Activated effector memory CD4-positive, alpha-beta T cell treated with Interleukin-2 at 50 U/mL for 16 hours (primary cell): Measurements from ENCODE around the gene ARHGEF16.

Experiments
- DNase-seq: peaks from one replicate; pipeline ENCODE4 v3.0.0-alpha.2; 2020

Gene ARHGEF16

DNA sequence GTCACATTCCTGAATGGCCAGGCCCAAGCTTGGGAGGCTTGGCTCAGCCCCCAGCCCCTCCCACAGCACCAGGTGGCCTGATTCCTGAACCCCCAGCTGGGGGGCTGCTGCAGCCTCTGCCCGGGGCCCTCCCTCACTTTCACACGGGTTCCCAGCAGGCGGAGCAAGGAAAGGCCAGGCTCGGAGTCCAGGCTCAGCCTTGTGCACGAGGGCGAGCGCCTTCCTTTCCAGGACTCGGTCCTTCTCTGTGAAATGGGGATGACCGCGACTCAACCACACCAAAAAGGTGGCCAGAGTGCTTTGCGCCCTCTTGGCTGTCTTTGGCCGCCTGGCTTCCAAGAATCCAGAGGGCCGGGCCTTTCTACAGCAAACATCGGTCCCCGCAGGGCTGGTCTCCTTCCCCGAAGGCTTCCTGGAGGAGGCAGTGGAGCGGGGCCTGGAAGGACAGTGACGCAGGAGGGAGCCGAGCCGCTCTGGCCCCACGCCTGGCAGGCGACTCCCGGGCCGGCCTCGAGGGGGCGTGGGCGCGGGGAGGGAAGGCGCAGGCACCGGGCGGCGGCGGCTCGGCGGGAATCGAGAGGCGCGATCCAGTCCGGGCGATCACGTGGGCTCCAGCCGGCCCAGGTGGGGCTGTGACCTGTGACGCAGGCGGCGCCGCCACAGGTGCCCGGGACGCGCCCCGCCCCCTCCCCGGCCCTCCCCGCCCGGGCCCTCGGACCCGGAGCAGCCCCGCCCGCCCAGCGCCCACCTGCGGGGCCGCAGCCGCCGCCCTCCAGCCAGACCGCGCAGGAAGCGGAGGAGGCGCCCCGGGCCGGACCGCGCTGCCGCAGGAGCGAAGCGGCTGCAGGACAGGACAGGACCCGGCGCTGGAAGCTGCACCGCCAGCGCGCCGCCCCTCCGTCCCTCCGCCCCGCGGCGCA is at the start of gene ARHGEF16:
Gene ARHGEF16 (plus strand): TSS at position 775 of the 920 bp plus-strand sequence. CDS start 8,420 bp downstream, outside the sequence.
- DNase-seq: peak; percentile 14

DNA sequence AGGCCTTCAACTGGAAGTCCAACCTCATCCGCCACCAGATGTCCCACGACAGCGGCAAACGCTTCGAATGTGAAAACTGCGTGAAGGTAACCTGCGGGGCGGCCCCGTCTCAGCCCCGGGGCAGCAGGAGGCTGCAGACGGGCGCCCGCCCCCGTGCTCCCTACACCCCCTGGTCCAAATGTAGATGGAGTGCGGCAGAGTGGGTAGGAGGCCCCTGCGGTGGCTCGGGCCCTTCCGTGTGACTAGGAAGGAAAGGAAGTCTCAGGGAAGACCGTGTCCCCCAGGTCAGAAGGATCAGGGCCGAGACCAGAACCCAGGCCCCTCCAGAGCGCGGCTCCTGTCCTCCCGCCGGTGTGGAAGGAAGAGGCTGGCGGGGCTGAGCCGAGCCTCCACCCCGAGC is 49.7 kb upstream of the ARHGEF16 start:
- DNase-seq: no peak

DNA sequence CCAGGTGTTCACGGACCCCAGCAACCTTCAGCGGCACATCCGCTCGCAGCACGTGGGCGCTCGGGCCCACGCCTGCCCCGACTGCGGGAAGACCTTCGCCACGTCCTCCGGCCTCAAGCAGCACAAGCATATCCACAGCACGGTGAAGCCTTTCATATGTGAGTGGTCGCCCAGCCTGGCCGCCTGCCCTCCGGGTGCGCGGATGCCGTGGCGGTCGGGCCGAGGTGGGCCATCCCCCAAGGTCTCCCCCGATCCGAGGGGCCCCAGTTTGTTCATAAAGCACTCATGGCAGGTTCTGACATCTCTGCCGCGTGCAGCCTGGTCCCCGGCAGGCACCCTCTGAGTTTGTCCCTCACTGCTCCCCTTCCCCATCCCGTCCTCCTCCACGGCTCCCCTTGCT is 49.0 kb upstream of the ARHGEF16 start:
- DNase-seq: no peak

DNA sequence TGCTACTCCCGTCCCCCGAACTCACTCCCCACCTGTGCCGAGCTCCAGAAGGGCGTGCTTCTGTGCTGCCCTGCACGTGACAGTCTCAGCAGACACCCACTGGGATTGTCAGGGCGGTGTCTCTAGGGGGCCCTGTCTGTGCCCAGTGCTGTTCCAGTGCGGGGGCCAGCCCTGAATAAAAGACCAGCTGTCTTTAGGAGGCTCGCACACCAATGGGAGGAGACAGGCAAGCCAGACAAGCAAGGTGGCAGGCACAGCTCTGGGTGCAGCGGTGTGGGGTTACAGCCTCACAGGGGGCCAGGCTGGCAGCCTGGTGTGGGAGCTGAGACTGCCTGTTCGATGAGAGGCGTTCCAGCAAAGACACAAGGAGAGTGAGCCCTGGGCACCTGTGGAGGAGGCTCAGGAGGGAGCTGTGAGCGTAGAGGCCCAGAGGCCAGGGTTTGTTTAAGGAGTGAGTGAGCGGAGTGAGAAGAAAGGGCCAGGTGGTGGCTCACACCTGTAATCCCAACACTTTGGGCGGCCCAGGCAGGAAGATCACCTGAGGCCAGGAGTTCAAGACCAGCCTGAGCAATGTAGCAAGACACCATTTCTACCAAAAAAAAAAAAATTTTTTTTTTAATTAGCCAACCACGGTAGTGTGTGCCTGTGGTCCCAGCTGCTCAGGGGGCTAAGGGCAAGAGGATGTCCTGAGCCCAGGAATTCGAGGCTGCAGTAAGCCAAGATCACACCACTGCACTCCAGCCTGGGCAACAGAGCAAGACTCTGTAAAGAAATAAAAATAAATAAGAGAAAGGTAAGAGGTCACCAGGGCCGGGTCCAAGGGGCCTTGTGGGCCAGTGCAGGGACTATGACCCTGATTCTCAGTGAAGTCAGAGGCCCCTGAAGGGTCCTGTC is 48.2 kb upstream of the ARHGEF16 start:
- no peak for DNase-seq

DNA sequence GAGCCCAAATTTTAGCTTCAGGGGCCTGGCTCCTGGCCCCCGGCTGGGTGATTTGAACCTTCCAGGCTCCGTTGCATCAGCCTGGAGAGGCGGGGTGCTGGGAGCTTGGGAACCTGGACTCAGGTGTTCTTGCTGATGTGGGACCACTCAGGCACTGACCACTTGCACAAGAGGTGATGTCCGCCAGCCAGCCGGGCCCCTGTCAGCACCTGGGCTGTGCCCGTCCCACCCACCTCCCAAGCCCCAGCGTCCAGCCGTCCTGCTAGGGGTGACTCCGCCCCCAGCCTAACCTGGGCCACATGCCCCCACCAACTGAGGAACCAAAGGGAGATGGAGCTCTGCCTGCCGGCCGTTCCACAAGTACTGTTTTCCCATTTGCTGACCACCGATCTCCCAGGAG is 47.4 kb upstream of the ARHGEF16 start:
- no peak for DNase-seq

DNA sequence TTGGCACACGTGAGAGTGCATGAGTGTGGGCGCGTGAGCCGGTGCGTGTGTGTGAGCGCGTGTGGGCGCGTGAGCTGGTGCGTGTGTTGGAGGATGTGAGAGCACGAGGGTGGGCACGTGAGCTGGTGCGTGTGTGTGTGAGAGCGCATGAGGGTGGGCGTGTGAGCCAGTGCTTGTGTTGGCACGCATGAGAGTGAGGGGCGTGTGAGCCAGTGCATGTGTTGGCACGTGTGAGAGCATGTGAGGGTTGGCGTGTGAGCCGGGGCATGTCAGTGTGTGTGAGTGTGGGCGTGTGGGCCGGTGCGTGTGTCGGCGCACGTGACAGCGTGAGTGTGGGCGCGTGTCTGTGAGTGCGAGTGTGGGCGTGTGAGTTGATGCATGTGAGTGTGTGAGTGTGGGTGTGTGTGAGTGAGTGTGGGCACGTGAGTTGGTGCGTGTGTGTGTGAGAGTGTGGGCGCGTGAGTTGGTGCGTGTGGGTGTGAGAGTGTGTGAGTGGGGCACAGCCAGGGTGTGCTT is 45.7 kb upstream of the ARHGEF16 start:
- DNase-seq: no peak

DNA sequence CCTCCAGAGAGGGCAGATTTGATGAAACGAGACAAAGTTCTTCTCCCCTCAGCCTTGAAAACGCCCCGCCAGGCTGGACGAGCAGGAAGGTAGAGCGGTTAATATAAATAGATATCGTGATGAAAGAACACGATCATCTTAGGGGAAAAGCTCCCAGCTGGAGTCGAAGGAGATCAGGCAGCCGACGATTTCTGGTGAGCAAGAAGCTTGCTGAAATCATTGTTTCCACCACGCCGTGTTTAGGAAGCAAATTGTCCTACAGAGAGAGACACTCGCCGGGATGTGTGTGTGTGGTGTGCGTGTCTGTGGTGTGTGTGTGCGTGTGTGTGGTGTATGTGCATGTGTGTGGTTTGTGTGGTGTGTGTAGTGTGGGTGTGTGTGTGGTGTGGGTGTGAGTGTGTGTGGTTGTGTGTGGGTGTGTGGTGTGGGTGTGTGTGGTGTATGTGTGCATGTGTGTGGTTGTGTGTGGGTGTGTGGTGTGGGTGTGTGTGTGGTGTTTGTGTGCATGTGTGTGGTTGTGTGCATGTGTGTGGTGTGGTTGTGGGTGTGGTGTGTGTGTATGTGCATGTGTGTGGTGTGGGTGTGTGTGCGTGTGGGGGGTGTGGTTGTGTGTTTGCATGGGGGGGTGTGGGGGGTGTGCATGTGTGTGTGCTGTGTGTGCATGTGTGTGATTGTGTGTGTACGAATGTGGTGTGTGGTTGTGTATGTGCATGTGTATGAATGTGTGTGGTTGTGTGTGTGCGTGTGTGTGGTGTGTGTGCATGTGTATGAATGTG is 44.9 kb upstream of the ARHGEF16 start:
- no peak for DNase-seq

DNA sequence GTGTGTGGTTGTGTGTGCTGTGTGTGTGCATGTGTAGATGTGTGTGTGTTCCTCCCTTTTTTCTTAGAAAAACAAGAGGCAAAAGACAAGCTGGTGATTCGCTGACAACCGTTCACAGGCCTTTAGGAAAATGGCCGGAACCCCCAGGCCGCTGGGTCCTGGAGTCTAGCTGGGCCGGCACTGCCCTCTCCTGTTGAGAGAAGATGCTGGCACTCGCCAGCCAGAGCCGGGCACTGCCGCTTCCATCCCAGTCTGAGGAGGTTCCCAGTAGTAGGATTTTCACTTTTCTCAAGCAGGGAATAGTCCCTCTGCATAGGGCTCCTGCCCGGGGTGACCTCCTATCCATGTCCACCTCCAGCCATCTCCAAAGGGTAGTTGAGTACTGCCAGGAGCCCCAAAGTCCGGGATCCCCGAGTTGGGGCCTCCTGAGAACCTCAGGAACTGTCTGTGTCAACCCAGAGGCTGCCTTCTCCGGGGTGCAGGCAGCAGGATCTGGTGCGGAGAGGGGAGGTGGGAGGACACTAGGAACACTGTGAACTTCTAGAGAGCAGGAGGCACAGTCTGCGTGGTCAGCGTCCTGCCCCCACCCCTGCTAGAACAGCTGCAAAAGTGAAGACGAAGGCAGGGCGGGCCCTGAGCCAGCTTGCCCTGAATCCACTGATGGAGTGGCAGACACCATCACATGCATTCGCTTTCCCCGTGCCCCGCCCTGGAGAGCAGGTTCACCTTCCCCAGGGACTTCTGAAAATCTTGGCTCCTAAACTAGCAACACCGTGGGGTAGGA is 44.1 kb upstream of the ARHGEF16 start:
- no peak for DNase-seq

DNA sequence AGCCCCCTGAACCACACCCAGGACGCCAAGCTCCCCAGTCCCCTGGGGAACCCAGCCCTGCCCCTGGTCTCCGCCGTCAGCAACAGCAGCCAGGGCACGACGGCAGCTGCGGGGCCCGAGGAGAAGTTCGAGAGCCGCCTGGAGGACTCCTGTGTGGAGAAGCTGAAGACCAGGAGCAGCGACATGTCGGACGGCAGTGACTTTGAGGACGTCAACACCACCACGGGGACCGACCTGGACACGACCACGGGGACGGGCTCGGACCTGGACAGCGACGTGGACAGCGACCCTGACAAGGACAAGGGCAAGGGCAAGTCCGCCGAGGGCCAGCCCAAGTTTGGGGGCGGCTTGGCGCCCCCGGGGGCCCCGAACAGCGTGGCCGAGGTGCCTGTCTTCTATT is 42.7 kb upstream of the ARHGEF16 start:
- no peak for DNase-seq

DNA sequence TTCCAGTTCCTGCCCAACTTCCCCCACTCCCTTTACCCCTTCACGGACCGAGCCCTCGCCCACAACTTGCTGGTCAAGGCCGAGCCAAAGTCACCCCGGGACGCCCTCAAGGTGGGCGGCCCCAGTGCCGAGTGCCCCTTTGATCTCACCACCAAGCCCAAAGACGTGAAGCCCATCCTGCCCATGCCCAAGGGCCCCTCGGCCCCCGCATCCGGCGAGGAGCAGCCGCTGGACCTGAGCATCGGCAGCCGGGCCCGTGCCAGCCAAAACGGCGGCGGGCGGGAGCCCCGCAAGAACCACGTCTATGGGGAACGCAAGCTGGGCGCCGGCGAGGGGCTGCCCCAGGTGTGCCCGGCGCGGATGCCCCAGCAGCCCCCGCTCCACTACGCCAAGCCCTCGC is 42.1 kb upstream of the ARHGEF16 start:
- DNase-seq: no peak

DNA sequence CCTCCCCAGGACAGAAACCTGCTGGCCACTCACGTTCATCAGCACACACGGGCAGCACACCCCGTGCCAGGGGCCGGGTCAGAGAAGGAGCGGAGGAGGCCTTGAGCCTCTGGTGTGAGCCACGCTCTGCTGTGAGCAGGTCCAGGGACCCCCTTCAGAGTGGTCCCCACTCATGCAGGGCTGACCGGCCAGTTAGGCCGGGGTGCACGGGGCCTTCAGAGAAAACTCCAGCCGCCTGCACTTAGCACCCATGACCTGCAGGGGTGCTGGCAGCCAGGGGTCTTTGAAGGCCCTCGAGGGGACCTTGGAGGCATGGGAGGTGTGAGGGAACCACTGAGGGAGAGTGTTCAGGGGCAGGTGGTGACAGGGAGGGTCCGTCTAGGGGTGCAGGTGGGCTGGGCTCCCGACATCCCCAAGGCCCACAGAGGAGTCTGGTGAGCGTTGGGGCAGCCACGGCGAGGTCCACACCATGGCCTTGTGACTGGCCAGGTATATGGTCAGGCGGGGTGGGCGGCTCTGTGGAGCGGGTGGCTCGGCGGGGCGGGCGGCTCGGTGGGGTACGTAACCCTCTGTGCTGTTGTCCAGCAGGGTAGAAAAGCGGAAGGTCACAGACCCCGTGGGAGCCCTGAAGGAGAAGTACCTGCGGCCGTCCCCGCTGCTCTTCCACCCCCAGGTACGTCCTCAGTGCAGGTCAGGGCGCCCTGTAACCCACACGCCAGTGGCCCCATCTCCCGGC is 40.3 kb upstream of the ARHGEF16 start:
- DNase-seq: no peak

DNA sequence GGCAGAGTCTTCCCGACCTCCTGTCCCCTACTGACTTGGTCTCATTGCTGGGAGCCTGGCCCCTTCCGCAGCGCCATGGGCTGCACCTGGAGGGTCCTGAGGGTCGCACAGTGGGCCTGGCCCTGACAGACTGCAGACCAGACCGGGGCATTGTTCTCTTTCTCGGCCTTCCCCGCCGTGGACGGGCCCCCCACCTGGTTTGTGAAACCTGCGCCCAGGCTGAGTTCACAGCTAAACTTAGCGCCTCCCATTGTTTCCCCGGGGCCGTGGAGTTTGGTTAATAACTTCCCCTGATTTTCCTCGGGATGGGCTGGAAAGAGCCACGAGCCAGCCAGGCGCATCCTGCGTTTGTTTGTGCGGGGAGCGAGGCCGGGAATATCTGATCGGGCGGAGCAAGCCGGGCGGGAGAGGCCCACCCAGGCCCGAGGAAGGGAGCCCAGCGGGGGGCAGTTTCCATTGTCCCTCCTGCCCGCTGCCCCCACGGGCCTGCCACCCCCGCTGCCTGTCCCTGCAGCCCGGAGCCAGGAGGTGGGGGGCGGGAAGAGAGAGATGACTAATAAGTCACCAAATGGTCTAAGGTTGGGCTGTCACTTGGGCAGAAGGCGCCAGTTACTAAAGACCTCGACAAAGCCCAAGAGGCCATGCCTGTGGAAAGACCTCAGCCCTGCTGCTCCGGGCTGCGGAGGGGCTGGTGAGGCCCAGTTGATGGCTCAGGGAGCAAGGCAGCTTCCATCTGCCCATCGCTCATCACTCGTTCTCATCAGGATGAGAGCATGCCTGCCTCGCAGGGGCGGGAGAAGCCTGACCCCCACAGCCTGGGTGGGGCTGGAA is 39.0 kb upstream of the ARHGEF16 start:
- no peak for DNase-seq

DNA sequence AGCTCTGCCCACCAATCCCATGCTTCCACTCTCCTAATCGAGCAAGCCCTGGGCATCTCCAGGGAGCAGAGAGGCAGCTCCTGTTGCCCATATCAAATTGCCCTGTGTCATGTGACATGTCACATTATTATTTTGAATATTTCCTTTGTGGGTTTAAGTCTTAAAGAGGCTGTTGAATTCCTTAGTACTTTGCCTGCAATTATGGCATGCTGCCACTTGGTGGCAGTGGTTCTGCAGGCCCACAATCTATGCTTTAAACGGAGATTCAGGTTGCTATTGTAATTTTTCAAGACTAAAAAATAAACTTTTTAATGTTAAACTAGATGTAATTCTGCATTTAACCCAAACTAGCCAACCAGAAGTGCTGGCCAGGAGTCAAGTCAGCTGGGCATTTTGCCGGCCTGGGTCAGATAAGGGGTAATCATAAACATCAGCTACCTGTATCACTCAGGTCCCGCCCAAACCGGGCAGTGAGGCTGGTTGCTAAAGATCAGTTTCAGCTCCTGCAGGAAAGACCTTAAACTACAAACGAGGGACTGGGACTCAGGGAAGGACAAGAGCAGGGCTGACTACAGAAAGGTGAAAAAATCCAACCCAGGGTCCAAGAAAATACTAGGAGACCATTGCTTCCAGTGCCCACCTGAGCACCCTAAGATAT is 37.3 kb upstream of the ARHGEF16 start:
- DNase-seq: no peak

DNA sequence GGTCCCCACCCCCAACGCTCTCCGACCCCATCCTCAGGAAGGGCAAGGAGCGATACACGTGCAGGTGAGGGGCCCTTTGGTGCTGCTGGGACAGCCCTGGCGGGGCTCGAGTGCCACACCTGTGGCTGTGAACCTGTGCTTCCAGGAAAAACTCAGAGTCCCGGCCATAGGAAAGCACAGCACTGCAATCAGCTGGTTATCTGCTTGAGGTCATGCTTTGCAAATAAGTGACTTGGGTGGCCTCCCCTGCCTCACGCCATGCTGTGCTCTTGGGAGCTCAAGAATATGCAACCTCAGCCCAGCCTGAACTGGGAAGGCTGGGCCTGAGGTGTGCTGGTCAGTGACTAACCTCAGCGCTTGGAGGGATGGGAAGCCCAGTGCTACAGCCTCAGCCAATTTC is 36.5 kb upstream of the ARHGEF16 start:
- DNase-seq: no peak

DNA sequence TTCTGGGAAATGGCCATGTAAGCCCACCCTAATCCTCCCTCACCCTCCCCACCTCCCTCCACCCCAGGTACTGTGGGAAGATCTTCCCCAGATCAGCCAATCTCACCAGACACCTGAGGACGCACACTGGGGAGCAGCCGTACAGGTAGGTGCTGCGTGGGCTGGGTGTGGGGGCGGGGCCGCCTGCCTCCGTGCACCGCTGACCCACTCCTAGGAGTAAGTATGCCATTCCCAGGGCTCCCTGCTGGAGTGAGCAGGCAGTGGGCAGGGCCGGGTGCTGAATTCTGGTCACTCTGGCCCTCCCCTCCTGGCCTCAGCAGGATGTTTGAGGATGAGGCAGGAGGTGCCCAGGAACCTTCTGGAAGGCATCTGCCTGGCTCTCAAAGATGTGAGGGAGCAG is 35.9 kb upstream of the ARHGEF16 start:
- DNase-seq: no peak

DNA sequence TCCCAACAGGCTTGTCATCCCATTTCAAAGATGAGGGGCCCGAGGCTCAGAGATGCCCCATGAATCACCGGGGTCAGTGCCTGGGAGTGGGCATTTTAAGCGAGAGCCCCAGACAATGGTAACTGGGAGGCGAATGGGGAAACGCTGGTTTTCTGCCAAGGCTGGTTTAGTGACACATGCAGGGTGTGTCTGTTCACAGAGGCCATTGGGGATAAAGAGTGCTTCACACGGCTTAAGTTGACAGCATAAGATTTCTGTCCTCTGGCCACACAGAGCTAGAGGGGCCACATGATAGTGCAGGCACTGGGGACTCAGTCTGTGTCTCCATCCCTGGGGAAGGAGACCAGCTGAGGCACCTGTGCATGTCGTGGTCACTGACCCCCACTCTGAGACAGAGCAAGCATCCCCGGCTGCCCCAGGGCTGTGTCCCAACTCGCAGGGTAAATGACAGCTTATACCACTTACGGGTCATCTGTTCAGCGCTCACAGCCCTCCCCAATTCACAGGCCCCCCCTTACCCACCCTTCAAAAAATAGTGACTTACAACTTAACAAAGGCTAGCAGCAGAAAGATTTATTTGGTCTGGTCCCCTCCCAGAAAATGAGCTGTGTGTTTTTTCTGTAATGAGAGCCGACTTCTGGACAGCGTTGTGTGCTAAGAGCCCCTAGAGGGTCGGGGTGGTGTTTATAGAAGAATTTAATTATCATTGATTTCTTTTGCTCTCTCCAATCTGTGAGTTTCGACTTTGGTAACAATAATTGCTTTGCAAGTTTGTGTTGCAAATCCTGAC is 34.9 kb upstream of the ARHGEF16 start:
- DNase-seq: no peak

DNA sequence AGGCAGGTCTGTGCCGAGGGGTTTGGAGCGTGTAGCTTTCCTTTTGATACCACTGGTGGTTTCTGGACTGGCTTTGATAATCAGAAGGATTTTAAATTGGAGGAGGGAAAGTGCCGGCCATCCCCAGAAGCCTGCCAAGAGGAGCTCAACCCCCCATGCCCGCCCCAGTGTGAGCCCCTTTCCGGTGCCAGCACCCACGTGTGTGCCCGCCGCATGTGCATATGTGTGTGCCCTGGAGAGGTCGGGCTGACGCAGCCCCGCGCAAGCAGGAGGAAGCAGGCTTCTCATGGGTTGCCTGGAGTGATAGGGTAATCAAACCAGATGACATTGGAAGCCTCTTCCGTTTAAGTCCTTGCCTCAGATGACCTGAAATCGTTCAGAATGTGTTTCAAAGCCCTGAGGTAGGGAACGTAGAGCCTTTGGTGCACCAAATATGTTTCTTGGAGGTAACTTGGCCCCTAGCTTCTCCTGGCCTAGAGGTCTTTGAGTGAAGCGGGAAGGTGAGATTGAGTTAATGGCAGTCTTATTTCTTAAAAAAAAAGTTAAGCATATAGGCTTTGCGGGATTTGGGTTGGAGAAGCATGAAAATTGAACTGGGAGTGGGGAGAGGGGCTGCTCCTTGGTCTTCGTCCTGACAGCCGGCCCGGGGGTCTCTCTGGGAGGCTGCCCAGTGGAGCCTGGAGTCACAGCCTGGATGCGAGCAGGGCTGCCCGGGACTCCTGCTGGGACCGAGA is 34.1 kb upstream of the ARHGEF16 start:
- DNase-seq: no peak

DNA sequence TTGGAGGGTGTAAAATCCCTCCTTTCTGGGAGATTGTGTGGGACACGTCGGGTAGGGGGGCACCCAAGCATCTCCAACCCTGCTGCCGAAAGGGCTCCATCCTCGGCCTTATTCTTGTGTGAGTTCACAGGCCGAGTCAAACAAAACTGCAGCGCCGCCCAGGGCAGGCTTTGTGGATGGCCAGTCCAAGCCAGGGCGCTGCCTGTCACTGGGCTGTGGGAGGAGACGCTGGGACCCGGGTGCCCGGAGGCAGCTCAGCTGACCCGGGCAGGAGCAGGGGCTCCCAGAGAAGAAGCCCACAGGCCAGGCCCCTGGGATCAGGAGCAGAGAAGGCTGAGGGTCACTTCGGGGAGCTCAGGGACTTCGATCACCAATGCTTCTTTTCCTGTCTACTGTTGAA is 31.8 kb upstream of the ARHGEF16 start:
- DNase-seq: no peak
